Uterus (tissue), 4 donors: ENCODE measurements around the gene DMAP1. TPM values are rescaled to one million over a fixed set of nuclear protein-coding genes. Genes with fewer than 3 reads are reported as not detected.

Experiments
- DNase-seq, 2 donors: peaks; one replicate each; pipeline ENCODE4 v3.0.0-alpha.2; 2019 to 2020
- H3K27ac ChIP-seq, 2 donors: fragments of 200-600 bp; sonication (generic); 1 replicate in 1 of 2; 2 replicates in 1 of 2; pipeline ENCODE4 v1.5.1; 2016 to 2018
- H3K27me3 ChIP-seq, 2 donors: fragments of 200-600 bp; sonication (generic); one replicate each; pipeline ENCODE4 v1.5.1; 2018 to 2019; ENCODE audit warnings: control low read depth in 1 of 2
- H3K36me3 ChIP-seq, 2 donors: fragments of 200-600 bp; sonication (generic); one replicate each; pipeline ENCODE4 v1.5.1; 2019; ENCODE audit warnings: control low read depth in 1 of 2
- H3K4me1 ChIP-seq, 2 donors: fragments of 200-600 bp; sonication (generic); one replicate each; pipeline ENCODE4 v1.5.1; 2018 to 2019; ENCODE audit warnings: control low read depth in 1 of 2
- H3K4me3 ChIP-seq, 2 donors: fragments of 200-600 bp; sonication (generic); 1 replicate in 1 of 2; 2 replicates in 1 of 2; pipeline ENCODE4 v1.5.1; 2018 to 2019; ENCODE audit warnings: mild to moderate bottlenecking in 1 of 2
- H3K9me3 ChIP-seq, 2 donors: fragments of 200-600 bp; sonication (generic); one replicate each; pipeline ENCODE4 v1.5.1; 2019; ENCODE audit warnings: control low read depth in 1 of 2
- CTCF ChIP-seq, 4 experiments: fragments of 200-600 bp in 2 of 4; fragments of 450-650 bp in 2 of 4; sonication (generic) in 2 of 4; IDR thresholded peaks; one replicate each; pipeline ENCODE4 v1.5.1; 2016 to 2019; ENCODE audit warnings: antibody characterized with exemption in 4 of 4, mild to moderate bottlenecking in 2 of 4, moderate library complexity in 1 of 4
- POLR2A ChIP-seq, 2 donors: fragments of 450-650 bp; IDR thresholded peaks; one replicate each; pipeline ENCODE4 v1.6.1; 2016; ENCODE audit warnings: antibody characterized with exemption in 2 of 2, mild to moderate bottlenecking in 1 of 2, moderate library complexity in 1 of 2
- intact Hi-C: fragments of 100-400 bp; cut with DNase I; formaldehyde crosslinking; loops from one replicate; pipeline ENCODE4 v1.15.1; 2023; ENCODE audit warnings: low total_unique reads
- total RNA-seq, 4 donors: library from RNA; depleted of rRNA in 3 of 4; stranded (reverse); fragments of >200 nt in 3 of 4; gene quantifications; one replicate each; pipeline versions ENCODE4 v1.1.0 to v1.2.4, GENCODE V29; 2014 to 2023
- donor health status: DM: yes; HTN: yes; CAD: no.

Gene DMAP1
- total RNA-seq, 4 donors from 2014 or later = 11.0 to 46.0 (median 25.3) TPM

DNA sequence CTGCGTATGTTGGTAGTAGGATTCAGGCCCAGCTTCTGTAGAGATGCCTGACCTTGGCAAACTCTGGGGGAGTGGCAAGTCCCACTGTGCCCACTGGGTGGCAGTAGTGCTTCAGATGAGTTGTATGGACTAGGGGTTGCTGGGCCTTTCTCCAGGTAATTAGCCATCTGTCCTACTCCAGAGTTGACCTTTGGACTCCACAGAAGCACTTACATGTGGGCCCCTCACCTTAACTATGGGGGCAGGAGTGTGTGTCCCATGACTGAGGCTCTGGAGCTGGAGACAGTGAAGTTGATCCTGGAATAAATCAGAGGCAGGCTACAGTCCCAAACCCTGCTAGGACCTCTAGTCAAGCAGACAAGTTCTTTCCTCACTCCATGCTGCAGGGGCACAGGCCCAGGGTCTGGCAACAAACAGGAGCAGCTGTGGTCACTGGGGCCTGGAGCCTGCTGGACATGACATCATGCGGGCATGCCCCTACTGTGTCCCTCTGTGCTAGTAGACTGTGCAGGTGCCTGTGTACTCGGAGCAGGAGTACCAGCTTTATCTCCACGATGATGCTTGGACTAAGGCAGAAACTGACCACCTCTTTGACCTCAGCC, 4.6 kb downstream of the DMAP1 start:
- TF ChIP-seq POLR2A (IDR thresholded peaks at IDR 0.05) (no peak), CTCF (IDR thresholded peaks at IDR 0.05) (peak; percentile 81 to 85 (median 84))
- Histone ChIP-seq H3K36me3 (no peaks in the 10 kb centered on the region), H3K27me3 (no peaks in the 10 kb centered on the region), H3K4me3 (no peak overlapping the region), H3K9me3 (no peaks in the 10 kb centered on the region), H3K27ac (no peak overlapping the region), H3K4me1 (no peaks in the 10 kb centered on the region)
- peak; percentile 79 to 80 for DNase-seq
- intact Hi-C loops = no loop called here

- DNase-seq = no peak
- intact Hi-C loops = no loop called here
Measured at GRCh38 chr1:44218503-44219300, 5.4 kb downstream of the DMAP1 start.

DNA sequence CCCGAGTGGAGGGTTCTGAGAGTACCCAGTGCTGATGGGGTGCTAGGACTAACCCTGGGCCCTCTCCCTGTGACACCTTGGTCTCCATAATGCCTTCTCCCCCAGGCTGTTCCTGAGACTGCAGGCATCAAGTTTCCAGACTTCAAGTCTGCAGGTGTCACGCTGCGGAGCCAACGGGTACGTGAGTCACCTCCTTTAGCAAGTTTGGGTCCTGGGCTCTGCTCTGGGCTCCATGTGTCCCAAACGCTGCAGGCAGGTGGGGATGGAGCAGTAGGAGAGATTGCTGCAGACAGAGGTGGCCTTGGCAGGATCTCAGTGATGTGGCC, 6.0 kb downstream of the DMAP1 start:
- intact Hi-C loops = no loop called here
- Histone ChIP-seq H3K4me3 (no peak overlapping the region), H3K9me3 (no peaks in the 10 kb centered on the region), H3K27me3 (no peaks in the 10 kb centered on the region), H3K27ac (no peak overlapping the region), H3K4me1 (no peaks in the 10 kb centered on the region), H3K36me3 (no peaks in the 10 kb centered on the region)
- TF ChIP-seq CTCF (IDR thresholded peaks at IDR 0.05) (no peak), POLR2A (IDR thresholded peaks at IDR 0.05) (no peak)
- DNase-seq = no peak

More at GRCh38 chr1:44218503-44219300, 5.4 kb downstream of the DMAP1 start:
- TF ChIP-seq POLR2A (IDR thresholded peaks at IDR 0.05) = no peak
- no peak for TF ChIP-seq CTCF (IDR thresholded peaks at IDR 0.05)
- Histone ChIP-seq H3K27me3 (no peaks in the 10 kb centered on the region), H3K9me3 (no peaks in the 10 kb centered on the region), H3K4me1 (no peaks in the 10 kb centered on the region), H3K36me3 (no peaks in the 10 kb centered on the region), H3K4me3 (no peak overlapping the region), H3K27ac (no peak overlapping the region)

DNA sequence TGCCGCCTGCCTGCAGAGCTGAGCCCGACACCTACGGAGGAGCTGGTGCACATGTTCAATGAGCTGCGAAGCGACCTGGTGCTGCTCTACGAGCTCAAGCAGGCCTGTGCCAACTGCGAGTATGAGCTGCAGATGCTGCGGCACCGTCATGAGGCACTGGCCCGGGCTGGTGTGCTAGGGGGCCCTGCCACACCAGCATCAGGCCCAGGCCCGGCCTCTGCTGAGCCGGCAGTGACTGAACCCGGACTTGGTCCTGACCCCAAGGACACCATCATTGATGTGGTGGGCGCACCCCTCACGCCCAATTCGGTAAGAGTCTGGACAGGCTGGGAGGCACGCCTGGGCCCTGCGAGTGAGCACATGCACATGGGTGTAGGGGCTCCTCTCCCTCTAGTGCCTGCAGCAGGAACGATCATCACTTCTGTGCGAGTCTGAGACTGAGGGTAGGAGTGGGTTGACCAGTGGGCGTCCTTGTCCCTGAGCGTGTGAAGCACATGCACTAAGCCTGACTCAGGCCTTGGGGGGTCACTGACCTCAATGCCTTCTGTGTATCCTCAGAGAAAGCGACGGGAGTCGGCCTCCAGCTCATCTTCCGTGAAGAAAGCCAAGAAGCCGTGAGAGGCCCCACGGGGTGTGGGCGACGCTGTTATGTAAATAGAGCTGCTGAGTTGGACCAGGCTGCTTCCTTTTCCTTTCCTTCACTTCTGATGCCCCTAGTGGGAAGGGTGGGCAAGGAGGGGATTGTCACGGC, 6.9 kb downstream of the DMAP1 start:
- no peaks in the 10 kb centered on the region for H3K4me1 ChIP-seq
- no peak overlapping the region for H3K4me3 ChIP-seq
- H3K27ac ChIP-seq = no peak overlapping the region
- no peaks in the 10 kb centered on the region for H3K27me3 ChIP-seq
- no peaks in the 10 kb centered on the region for H3K9me3 ChIP-seq
- TF ChIP-seq CTCF (IDR thresholded peaks at IDR 0.05) (no peak), POLR2A (IDR thresholded peaks at IDR 0.05) (no peak)
- intact Hi-C loops = no loop called here
- no peak for DNase-seq
- no peaks in the 10 kb centered on the region for H3K36me3 ChIP-seq

- Histone ChIP-seq H3K27me3 (no peaks in the 10 kb centered on the region), H3K4me3 (no peak overlapping the region), H3K36me3 (no peaks in the 10 kb centered on the region), H3K4me1 (no peaks in the 10 kb centered on the region), H3K27ac (no peak overlapping the region), H3K9me3 (no peaks in the 10 kb centered on the region)
- DNase-seq = no peak
- intact Hi-C loops = no loop called here
- no peak for TF ChIP-seq POLR2A (IDR thresholded peaks at IDR 0.05)
- no peak for TF ChIP-seq CTCF (IDR thresholded peaks at IDR 0.05)
Measured at GRCh38 chr1:44220755-44221154, 7.5 kb downstream of the DMAP1 start.
